Endothelial cell (in vitro differentiated cells): ENCODE results near the gene SETD7. TPM values are rescaled to one million over a fixed set of nuclear protein-coding genes. Genes with fewer than 3 reads are reported as not detected.

ENCODE experiments used
- DNase-seq: peaks from one replicate; pipeline ENCODE4 v3.0.0; 2021; ENCODE audit warnings: low spot score
- H3K27ac Mint-ChIP-seq: one replicate; pipeline ENCODE4 v1.8.0; 2021; ENCODE audit warnings: mixed read lengths, inconsistent platforms; ENCODE audit not compliant: unreplicated experiment
- H3K27me3 Mint-ChIP-seq: one replicate; pipeline ENCODE4 v1.8.0; 2021; ENCODE audit warnings: mild to moderate bottlenecking, moderate library complexity, mixed read lengths, inconsistent platforms; ENCODE audit not compliant: unreplicated experiment
- H3K36me3 Mint-ChIP-seq: one replicate; pipeline ENCODE4 v1.8.0; 2021; ENCODE audit warnings: mild to moderate bottlenecking, low read depth, mixed read lengths, inconsistent platforms; ENCODE audit not compliant: unreplicated experiment
- H3K4me1 Mint-ChIP-seq: one replicate; pipeline ENCODE4 v1.8.0; 2021; ENCODE audit warnings: mild to moderate bottlenecking, mixed read lengths, inconsistent platforms; ENCODE audit not compliant: unreplicated experiment
- H3K4me3 Mint-ChIP-seq: one replicate; pipeline ENCODE4 v1.8.0; 2021; ENCODE audit warnings: mild to moderate bottlenecking, mixed read lengths, inconsistent platforms; ENCODE audit not compliant: unreplicated experiment
- H3K9me3 Mint-ChIP-seq: one replicate; pipeline ENCODE4 v1.8.0; 2021; ENCODE audit warnings: mixed read lengths, inconsistent platforms; ENCODE audit not compliant: unreplicated experiment
- CTCF ChIP-seq: fragments of 200-600 bp; sonication (generic); IDR thresholded peaks from one replicate; pipeline ENCODE4 v1.5.0; 2021; ENCODE audit warnings: antibody characterized with exemption; ENCODE audit not compliant: unreplicated experiment
- total RNA-seq: library from RNA; stranded (reverse); fragmentation: NEBNext Ultra II Directional; extraction: Animal tissue kit (Norgen Biotek cat#: 25700); gene quantifications from one replicate; pipeline ENCODE4 v1.2.1, GENCODE V29; 2021; ENCODE audit not compliant: unreplicated experiment

SETD7 gene
- total RNA-seq, 1 donor from 2014 or later = 8.4 TPM

DNA sequence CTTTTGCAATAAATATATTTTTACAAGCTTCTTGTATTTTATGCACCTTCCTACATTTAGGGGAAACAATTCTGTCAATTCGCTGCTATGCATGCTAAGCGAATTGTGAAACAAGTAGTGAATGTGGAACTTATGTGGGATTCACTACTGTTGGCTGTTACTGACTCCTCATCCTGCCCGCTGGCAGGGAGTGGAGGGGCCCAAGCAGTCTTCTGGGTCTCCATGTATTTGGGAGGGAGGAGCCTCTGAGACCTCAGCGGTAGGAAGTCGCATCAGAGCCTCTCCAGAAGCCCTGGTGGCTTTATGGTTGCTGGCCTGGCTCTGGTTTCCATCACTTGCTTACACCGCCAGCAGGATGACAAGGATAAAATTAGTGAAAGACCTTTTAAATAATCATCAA, 3.7 kb upstream of the SETD7 start:
- no peak overlapping the region for H3K4me3 Mint-ChIP-seq
- peaks cover 11% of the 10 kb centered on the region for H3K4me1 Mint-ChIP-seq
- H3K27ac Mint-ChIP-seq = no peak overlapping the region
- DNase-seq = no peak
- no peak for TF ChIP-seq CTCF
- peaks cover 5% of the 10 kb centered on the region for H3K36me3 Mint-ChIP-seq
- H3K9me3 Mint-ChIP-seq = peaks cover 4% of the 10 kb centered on the region
- peaks cover 16% of the 10 kb centered on the region for H3K27me3 Mint-ChIP-seq

- no peak overlapping the region for H3K27ac Mint-ChIP-seq
- TF ChIP-seq CTCF = no peak
- peaks cover 12% of the 10 kb centered on the region for H3K4me1 Mint-ChIP-seq
- no peak for DNase-seq
- H3K4me3 Mint-ChIP-seq = no peak overlapping the region
- H3K36me3 Mint-ChIP-seq = peaks cover 5% of the 10 kb centered on the region
- peaks cover 18% of the 10 kb centered on the region for H3K27me3 Mint-ChIP-seq
- peaks cover 4% of the 10 kb centered on the region for H3K9me3 Mint-ChIP-seq
These were observed 3.1 kb upstream of the SETD7 start for GRCh38 chr4:139559089-139559479.

DNA sequence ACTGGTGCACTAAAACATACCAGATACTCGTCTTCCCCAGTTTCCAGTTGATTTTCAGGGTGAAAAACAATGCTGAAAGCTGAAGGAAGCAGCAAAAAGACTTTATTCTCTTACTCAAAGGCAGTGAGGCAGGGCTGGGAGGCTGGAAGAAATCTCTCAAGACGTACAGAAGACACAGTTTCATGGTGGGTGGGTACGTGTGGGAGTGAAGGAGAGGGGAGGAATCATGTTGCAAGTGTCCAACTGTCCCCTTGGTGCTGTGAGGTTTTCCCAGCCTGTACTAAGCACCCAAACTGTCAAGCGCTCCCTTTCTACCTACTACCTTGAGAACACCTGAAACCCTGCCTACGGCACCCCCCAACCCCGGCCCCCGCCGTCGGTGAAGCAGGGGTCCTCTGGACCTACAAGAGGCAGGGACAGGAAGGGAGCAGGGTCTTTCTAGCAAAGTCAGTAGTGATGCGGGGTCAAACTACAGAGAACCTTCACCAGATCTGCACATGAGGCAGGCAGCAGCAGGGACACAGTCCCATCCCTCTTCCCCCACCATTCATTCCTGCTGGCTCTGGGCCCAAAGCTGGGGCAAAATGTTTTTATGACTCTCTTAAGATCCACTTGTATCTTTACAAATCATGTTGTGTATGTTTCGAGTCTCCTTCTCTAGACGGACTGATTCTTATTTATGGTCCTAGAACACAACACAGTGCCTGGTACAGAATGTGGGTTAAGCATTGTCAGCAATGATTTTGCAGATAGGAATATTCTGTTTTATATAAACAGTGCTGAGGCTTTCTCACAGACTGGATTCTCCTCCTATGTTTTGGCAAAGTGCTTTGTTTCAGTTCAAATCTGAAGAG, 2.4 kb upstream of the SETD7 start:
- no peak for TF ChIP-seq CTCF
- H3K4me1 Mint-ChIP-seq = peaks cover 12% of the 10 kb centered on the region
- peaks cover 4% of the 10 kb centered on the region for H3K9me3 Mint-ChIP-seq
- peaks cover 5% of the 10 kb centered on the region for H3K36me3 Mint-ChIP-seq
- no peak overlapping the region for H3K27ac Mint-ChIP-seq
- H3K27me3 Mint-ChIP-seq = peaks cover 18% of the 10 kb centered on the region
- no peak for DNase-seq
- no peak overlapping the region for H3K4me3 Mint-ChIP-seq

DNA sequence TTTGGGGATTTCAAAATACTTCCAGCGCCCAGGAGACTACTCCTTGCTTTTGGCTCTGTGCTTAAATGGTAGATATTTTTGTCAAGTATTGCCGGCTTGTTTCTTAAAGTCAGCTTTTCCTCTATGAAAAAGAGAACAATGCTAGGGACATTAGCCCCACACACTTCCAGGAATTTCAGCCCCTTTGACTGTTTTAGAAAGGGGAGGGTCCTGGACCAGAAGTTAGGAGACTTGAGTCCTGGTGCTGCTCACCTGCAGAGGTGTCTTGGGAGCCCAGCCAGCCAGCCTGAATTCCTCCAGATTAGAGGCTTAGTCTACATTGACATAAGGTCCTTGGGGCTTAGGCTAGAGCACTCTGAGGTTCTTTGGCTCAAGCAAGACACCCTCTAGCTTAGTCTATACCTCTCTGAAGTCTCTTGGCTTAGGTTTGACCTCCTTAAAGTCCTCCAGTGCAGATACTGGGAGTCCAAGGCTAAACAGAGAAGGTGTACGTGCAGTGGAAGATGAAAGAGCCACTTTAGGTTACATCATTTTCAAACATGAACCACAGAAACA, 1.6 kb upstream of the SETD7 start:
- DNase-seq = no peak
- H3K27ac Mint-ChIP-seq = no peak overlapping the region
- H3K9me3 Mint-ChIP-seq = peaks cover 4% of the 10 kb centered on the region
- H3K4me1 Mint-ChIP-seq = peaks cover 14% of the 10 kb centered on the region
- TF ChIP-seq CTCF = no peak
- H3K36me3 Mint-ChIP-seq = peaks cover 5% of the 10 kb centered on the region
- H3K4me3 Mint-ChIP-seq = peak overlapping the region; percentile 94
- peaks cover 18% of the 10 kb centered on the region for H3K27me3 Mint-ChIP-seq
